Breast epithelium (tissue), 3 donors: Measurements from ENCODE around the gene ETDB.
"Not testable (repeated sequence)": the region's sequence is repeated elsewhere in the genome, so short reads cannot be mapped to it uniquely, and the experiment has no call there.

Experiments
- POLR2AphosphoS5 ChIP-seq, 3 donors: sonication (generic); formaldehyde crosslinking; IDR thresholded peaks; one replicate each; pipeline ENCODE4 v1.6.1; 2017; ENCODE audit warnings: antibody characterized with exemption in 3 of 3
- TF ChIP-seq, protein P1 (sequence below), 3 donors: fragments of 450-650 bp; IDR thresholded peaks; one replicate each; pipeline ENCODE4 v1.5.1; 2016 to 2017; ENCODE audit warnings: antibody characterized with exemption in 3 of 3, mild to moderate bottlenecking in 3 of 3, moderate library complexity in 3 of 3

DNA sequence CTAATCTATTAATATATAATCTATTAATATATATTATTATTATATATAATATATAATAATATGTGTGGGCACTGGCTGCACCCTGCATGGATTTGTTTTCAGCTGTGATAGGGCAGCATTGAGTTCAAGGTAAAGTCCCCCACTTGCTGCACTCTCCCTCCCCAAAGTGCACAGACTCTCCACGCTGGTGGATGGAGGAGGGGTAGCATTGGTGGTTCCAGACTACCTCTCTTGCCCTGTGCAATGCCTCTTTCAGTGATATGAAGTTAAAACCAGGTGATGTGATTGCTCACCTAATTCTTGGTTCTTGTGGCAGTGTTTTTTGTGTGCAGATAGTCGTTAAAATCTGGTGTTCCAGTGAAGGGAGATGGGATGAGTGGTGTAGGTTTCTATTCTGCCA is 4.3 kb downstream of the ETDB start:
- TF ChIP-seq, protein P1, sequence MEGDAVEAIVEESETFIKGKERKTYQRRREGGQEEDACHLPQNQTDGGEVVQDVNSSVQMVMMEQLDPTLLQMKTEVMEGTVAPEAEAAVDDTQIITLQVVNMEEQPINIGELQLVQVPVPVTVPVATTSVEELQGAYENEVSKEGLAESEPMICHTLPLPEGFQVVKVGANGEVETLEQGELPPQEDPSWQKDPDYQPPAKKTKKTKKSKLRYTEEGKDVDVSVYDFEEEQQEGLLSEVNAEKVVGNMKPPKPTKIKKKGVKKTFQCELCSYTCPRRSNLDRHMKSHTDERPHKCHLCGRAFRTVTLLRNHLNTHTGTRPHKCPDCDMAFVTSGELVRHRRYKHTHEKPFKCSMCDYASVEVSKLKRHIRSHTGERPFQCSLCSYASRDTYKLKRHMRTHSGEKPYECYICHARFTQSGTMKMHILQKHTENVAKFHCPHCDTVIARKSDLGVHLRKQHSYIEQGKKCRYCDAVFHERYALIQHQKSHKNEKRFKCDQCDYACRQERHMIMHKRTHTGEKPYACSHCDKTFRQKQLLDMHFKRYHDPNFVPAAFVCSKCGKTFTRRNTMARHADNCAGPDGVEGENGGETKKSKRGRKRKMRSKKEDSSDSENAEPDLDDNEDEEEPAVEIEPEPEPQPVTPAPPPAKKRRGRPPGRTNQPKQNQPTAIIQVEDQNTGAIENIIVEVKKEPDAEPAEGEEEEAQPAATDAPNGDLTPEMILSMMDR (IDR thresholded peaks at IDR 0.05) = not testable (repeated sequence)
- not testable (repeated sequence) for TF ChIP-seq POLR2AphosphoS5 (IDR thresholded peaks at IDR 0.05)
